AG10803 (cell line): Measurements from ENCODE around the gene C2orf72.

Experiments used
- DNase-seq: peaks from one replicate; pipeline ENCODE4 v3.0.0; 2010; ENCODE audit warnings: low read depth
- H3K4me3 ChIP-seq: 2 replicates; pipeline ENCODE4 v1.5.1; 2011; ENCODE audit warnings: mild to moderate bottlenecking, low read length, control low read depth
- CTCF ChIP-seq: conservative IDR thresholded peaks from 2 replicates; pipeline ENCODE4 v1.5.1; 2011; ENCODE audit warnings: mild to moderate bottlenecking, low read length, control low read depth, inconsistent platforms

C2orf72 gene

GRCh38 chr2:231052494-231053451, 15.4 kb downstream of the C2orf72 start:
- DNase-seq, result peak; percentile 75
- peak; percentile 76 for TF ChIP-seq CTCF
- peak overlapping the region; percentile 69 for H3K4me3 ChIP-seq

- TF ChIP-seq CTCF, result no peak
- no peak overlapping the region for H3K4me3 ChIP-seq
- DNase-seq, result no peak
Observed at GRCh38 chr2:231053846-231054245, 16.5 kb downstream of the C2orf72 start.

GRCh38 chr2:231056453-231057416, 19.4 kb downstream of the C2orf72 start, which contains the start of gene PSMD1:
PSMD1 (plus strand) TSS chr2:231056867; CDS start chr2:231057026, 159 bp downstream.
- H3K4me3 ChIP-seq, result peak within 1 kb of the TSS; percentile 96

GRCh38 chr2:231057590-231057989, 20.3 kb downstream of the C2orf72 start:
- no peak for TF ChIP-seq CTCF
- H3K4me3 ChIP-seq, result peak overlapping the region; percentile 96
- peak; percentile 13 for DNase-seq

More at GRCh38 chr2:231056453-231057416, 19.4 kb downstream of the C2orf72 start, which contains the start of gene PSMD1:
- peak; percentile 99 for TF ChIP-seq CTCF
- peak; percentile 93 for DNase-seq

- no peak for TF ChIP-seq CTCF
- H3K4me3 ChIP-seq, result no peak overlapping the region; the same call in 1 of the 2 replicates
Observed at GRCh38 chr2:231058761-231059550, 21.6 kb downstream of the C2orf72 start.

GRCh38 chr2:231059756-231060155, 22.4 kb downstream of the C2orf72 start:
- no peak overlapping the region for H3K4me3 ChIP-seq
- TF ChIP-seq CTCF, result no peak
- DNase-seq, result peak; percentile 12

More at GRCh38 chr2:231058761-231059550, 21.6 kb downstream of the C2orf72 start:
- DNase-seq, result peak; percentile 36
